Hypothalamus (tissue), 51 donors: ENCODE data around the gene XKR7.
A peak's percentile ranks its signal among the peaks of the same experiment; 100 is the strongest.

Source experiments
- DNase-seq, 51 donors: peaks; one replicate each; lab custom pipeline; 2025; lab: John Stamatoyannopoulos, UW

XKR7 gene

GRCh38 chr20:32035426-32035779 lies 67.5 kb downstream of the XKR7 start:
- no peak for DNase-seq

- no peak for DNase-seq
These were observed 68.3 kb downstream of the XKR7 start for GRCh38 chr20:32036252-32036651.

DNA sequence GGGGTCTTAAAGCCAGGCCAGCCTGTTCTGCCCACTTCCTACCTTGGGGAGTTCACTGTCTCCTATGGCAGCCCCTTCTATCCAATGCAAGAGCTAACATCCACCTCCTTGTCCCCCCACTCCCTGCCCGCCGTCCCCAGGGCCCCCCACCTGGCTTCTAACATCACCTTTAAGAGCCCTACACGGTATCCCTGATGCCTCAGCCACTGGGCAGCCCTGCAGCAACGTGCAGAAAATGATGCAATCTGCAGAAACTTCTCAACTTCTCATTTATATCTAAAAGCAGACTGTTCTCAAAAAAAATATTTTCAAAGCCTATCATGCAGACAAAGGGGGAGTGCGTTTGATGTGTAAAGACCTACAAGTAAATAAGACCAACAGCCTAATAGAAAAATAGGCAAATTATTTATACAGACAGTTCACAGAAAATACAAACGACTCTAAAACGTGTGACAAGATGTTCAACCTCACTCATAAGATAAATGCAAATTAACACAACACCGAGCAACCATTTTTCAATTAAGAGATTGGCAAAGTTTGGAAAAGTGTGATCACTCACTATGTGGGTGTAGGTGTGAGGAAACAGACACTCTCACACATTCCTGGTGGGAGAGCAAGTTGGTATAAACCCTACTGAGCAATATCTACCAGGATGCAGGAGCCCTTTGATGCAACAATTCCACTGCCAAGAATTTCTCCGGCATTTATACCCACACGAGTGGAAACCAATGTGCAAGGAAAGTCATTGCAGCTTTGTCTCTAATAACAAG lies 69.0 kb downstream of the XKR7 start:
- DNase-seq = peak in 1 of 51 donors; percentile 14

DNA sequence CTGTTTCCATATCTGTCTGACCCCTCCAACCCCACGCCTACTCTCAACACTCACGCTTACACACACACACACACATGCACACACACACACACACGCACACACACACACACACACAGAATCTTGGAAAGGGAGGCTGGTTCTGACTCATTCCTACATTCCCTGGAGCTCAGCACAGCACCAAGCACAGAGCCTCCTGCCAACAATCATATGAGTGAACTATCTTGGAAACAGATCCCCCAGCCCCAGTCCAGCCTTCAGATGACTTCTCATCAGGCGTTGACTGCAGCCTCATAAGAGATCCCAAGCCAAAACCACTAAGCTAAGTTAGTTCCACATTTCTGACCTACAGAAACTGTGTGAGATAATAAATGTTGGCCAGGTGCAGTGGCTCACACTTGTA lies 70.0 kb downstream of the XKR7 start:
- DNase-seq = no peak

GRCh38 chr20:32040142-32040953 lies 72.4 kb downstream of the XKR7 start:
- peak in 14 of 51 donors; percentile 13 to 53 (median 20) for DNase-seq

- DNase-seq = no peak
These were observed 78.0 kb downstream of the XKR7 start for GRCh38 chr20:32045999-32046398.

DNA sequence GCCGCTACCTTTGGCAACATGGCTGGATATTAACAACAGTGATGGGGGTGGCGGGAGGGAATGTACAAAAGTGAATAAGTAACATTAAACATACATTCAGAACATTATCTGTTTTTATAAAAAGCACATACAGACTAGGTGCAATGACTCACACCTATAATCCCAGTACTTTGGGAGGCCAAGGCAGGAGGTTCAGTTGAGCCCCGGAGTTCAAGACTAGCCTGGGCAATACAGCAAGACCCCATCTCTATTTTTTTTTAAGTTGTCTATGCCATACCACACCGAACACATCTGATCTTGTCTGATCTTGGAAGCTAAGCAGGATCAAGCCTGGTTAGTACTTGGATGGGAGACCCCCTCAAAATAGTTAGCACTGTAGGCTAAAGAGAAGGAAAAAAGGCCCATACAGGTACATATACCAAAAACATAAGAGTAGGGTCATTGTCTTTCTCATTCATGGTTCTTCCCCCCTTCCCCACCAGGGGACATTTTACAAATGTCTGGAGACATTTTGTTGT lies 82.4 kb downstream of the XKR7 start:
- DNase-seq = no peak

DNA sequence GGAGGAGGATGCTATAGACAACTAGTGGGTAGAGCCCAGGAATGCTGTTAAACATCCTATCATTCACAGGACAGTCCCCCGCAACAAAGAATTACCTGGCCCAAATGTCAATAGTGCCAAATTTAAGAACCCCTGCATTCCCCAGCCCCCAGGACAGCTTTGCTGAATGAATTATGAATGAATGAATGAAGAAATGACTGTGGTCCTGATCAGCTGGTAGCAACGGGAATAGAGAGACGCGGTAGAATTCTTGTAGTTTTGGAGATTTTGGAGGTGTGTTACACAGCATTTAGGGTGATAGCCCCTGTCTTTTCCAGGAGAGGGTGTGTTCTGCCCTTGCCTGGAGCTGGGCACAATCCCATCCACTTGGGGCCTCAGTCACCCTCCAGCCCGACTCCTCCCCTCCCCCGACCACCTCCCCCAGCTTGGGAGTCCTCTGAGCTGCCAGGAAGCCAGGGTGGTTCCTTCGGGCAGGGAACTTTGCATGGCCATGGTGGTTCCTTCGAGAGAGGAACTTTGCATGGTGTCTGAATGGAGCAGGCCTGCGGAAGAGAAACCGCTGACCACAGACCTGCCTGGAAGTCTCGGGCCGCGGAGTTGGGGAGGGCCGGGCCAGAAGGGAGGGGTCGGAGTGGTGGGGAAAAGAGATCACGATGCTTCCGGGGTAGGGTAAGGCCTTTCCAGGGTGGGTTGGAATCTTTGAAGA lies 83.1 kb downstream of the XKR7 start:
- DNase-seq = peak in 15 of 51 donors; percentile 10 to 31 (median 18)

- no peak for DNase-seq
These were observed 83.8 kb downstream of the XKR7 start for GRCh38 chr20:32051720-32052089.

DNA sequence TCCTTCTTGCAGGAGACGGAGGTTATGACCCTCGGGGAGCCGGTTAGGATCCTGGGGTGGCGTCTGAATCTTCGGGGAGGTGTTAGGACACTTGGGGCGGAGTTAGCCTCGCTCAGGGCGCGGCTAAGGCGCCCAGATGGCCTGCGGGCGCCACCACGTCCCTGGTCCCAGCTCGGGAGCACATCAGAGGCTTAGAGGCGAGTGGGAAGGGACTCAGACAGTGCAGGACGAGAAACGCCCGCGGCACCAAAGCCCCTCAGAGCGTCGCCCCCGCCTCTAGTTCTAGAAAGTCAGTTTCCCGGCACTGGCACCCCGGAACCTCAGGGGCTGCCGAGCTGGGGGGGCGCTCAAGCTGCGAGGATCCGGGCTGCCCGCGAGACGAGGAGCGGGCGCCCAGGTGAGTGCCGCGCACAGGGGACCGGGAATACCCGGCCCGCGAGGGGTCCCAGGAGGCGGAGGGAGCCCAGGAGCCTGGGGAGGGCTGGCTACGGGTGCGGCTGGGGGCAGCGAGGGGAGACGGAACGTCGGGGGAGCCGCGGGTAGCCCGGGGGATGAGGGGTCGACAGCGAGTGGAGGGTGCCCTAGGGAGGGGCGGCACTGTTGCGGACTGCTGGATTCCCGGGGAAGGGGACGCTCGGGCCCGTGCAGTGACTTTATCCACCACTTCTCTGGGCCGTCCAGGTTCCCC lies 84.3 kb downstream of the XKR7 start, which contains the start of gene HCK:
HCK (plus strand) TSS at position 153 of the 688 bp plus-strand sequence.
- DNase-seq = peak in 1 of 51 donors; percentile 7

DNA sequence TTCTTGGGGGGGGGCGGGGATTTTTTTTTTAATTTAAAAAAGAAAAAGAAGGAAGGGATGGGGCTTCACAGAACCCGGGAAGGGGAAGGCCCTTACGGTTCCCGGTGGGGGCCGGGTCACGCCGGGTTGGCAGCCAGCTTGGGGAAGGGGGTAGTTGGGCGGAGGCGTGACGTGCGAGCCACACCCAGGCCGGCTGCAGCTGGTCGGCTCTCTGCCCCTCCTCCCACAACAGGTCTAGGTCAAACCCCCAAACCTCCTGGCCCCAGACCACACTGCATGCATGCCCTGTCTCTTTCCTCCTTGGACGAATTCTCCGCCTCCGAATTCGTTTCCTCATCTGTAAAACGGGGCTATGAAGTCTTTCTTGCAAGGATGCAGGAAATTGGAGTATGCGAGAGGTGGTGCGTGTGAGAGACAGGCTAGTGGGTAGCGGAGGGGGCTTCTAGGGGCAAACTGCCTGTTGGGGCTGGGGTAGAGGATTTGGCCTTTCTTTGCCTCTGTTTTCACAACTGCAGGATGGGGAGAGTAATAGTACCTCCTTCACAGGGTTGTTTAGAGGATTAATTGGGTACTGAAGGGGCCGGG lies 84.9 kb downstream of the XKR7 start:
- peak in 6 of 51 donors; percentile 11 to 40 (median 18) for DNase-seq
